NCI-H2107 treated with DMSO at 0.1 percent for 48 hours (cell line): ENCODE measurements around the gene ZSWIM4.
"Not testable (repeated sequence)": the region's sequence is repeated elsewhere in the genome, so short reads cannot be mapped to it uniquely, and the experiment has no call there.

ENCODE experiments used
- DNase-seq: peaks from one replicate; lab custom pipeline; 2025; ENCODE audit not compliant: unreplicated experiment; lab: John Stamatoyannopoulos, UW

Gene ZSWIM4

DNA sequence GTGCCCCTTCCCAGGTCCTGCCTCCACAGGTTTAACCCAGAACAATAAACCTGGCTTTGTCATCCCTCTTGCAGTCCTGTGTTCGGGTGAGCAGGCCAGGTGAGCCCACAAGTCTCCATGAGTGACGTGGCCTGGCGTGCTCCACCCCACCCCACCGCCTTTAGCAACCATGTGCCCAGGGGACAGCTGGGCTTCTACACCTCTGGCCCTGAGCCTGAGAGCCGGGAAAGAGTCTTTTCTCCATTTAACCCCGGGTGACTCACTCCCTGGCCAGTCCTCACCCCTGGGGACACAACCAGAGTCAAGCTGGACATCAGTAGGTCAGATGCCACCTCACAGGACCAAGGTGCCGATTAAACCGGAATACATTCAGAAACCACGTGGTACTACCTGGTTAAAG, 16.8 kb upstream of the ZSWIM4 start:
- no peak for DNase-seq

- DNase-seq: no peak
Observed at GRCh38 chr19:13778847-13779246, 16.4 kb upstream of the ZSWIM4 start.

GRCh38 chr19:13779794-13780193, 15.4 kb upstream of the ZSWIM4 start:
- DNase-seq: not testable (repeated sequence)

DNA sequence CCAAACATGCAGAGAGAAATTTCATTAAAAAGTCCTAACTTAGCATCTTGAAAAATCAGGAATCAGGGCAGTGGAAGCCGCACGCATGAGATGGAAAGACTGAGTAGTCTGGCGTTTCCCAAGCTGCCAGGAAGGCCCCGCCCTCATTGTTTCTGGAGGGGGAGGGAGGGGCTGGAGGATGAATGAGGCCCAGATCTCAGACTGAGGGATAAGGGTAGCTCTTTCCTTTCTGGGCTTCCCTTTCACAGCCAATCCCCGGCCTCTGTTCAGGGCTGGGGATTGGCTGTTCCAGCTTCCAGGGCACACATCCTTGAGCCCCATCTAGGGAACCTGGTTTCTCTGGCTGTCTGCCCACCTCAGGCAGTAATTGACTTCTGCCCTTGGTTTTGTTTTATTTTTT, 13.7 kb upstream of the ZSWIM4 start:
- DNase-seq: no peak

DNA sequence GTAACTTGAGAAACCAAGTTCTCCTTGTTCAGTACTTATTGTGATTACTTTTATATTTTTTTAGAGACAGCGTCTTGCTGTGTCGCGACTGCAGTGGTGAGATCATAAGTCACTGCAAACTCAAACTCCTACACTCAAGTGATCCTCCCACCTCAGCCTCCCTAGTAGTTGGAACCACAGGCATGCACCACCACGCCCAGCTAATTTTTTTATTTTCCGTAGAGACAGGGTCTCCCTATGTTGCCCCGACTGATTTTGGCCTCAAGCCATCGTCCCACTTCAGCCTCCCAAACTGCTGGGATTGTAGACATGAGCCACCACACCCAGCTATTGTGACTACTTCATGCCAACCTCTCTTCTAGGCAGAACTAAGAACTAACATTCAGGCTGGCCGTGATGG, 12.7 kb upstream of the ZSWIM4 start:
- DNase-seq: no peak

DNA sequence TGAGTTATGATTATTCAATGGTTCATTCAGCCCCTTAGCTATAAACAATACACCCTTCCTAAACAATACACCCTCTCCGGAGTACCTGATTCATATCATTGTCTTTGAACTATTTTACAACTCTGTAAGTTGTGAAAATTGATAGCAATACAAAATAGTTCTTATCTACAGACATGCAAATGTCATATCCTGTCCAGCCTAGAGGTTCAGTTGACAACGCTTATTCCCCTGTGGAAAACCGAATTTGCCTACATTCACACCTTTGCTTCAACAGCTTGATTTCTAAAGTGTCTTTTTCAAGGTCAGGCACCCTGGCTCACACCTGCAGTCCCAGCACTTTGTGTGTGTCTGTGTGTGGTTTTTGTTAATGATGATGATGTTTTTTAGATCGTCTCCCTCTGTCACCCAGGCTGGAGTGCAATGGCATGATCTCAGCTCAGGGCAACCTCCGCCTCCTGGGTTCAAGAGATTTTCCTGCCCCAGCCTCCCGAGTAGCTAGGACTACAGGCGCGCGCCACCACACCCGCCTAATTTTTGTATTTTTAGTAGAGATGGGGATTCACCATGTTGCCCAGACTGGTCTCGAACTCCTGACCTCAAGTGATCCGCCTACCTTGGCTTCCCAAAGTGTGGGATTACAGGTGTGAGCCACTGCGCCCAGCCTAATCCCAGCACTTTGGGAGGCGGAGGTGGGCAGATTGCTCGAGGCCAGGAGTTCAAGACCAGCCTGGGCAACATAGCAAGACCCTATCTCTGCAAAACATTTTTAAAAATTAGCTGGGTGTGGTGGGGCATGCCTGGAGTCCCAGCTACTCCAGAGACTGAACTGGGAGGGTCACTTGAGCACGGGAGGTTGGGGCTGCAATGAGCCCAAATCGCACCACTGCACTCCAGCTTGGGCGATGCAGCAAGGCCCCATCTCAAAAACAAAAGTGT, 11.4 kb upstream of the ZSWIM4 start:
- DNase-seq: no peak

DNA sequence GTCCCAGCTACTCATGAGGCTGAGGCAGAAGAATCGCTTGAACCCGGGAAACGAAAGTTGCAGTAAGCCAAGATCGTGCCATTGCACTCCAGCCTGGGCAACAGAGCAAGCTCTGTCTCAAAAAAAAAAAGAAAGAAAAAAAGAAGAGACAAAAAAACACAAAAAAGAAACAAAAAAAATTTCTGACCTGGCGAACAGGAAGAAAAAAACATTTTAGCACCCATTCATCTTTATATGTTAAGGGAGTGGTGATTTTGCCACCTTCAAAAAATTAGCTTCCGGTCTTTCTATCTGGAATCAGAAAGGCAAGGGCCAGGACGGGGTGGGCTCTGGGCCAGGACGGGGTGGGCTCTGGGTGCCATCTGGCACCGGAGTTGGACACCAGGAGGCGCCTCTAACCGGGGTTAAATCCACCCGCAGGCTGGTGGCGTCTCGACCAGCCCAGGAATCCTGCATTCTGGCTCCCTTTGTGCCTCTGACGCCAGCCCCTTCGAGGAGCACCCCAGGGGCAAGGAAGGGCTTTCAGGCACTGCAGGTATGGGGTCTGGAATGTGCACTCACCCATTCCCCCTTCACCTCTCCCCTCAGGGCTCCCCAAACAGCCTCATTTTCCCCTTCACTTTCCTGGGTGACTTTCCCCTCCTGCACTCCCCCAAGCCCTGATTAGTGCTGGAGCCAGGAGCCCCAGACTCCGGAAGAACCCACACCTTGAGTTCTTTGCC, 10.4 kb upstream of the ZSWIM4 start:
- no peak for DNase-seq

- DNase-seq: no peak
Observed at GRCh38 chr19:13788991-13789390, 6.3 kb upstream of the ZSWIM4 start.

DNA sequence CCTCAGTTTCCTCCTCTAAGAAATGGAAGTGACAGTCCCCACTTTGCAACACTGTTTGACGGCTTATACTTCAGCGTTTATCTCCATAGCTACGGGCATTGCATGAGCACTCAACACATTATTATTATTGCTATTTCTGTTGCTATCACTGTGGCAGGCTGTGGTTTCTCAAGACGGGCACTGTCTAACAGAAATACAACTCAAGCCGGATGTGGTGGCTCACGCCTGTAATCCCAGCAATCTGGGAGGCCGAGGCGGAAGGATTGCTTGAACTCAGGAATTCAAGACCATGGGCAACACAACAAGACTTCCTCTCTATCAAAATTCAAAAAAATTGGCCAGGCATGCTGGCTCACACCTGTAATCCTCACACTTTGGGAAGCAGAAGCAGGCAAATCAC, 4.9 kb upstream of the ZSWIM4 start:
- DNase-seq: no peak

- DNase-seq: not testable (repeated sequence)
Observed at GRCh38 chr19:13793317-13793716, 1.9 kb upstream of the ZSWIM4 start.

- DNase-seq: no peak
Observed at GRCh38 chr19:13794398-13794756, 866 bp upstream of the ZSWIM4 start.

- DNase-seq: no peak
Observed at GRCh38 chr19:13795595-13796300, 505 bp downstream of the ZSWIM4 start.

DNA sequence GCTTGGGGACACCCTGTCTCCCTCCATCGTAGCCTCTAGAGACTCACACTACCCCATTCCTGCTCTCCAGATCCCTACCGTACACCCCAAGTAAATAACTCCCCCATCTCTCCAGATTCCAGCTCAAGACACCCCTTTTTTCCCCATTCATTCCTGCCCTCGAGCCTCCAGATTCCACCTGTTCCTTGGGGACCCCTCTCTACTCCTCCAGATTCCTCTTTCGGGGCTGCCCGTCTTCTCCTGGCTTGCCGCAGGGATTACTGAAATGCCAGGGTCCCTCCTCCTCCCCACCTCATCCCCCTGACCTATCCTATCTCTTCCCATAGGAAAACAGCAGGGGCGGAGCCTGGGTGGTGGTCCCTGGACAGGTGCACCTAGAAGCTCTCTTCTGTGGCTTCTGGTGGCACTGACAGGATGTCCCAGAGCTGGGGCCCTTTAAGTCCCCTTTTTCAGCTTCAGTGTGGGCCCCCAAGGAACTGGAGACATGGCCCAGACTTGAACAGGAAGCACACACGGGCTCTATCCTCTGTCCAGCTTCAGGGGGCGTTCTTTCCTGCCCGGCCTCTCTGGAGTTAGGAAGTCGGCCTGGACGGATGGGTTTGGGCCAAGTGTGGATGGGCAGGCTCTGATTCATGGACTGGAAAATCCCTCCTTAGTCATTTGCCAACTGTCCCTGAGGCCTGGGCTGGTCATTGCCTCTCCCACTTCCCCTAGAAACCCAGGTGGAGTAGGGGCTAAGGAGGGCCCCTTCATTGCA, 1.2 kb downstream of the ZSWIM4 start:
- DNase-seq: no peak

GRCh38 chr19:13797058-13797440, 1.8 kb downstream of the ZSWIM4 start:
- no peak for DNase-seq

- no peak for DNase-seq
Observed at GRCh38 chr19:13797870-13798269, 2.6 kb downstream of the ZSWIM4 start.

DNA sequence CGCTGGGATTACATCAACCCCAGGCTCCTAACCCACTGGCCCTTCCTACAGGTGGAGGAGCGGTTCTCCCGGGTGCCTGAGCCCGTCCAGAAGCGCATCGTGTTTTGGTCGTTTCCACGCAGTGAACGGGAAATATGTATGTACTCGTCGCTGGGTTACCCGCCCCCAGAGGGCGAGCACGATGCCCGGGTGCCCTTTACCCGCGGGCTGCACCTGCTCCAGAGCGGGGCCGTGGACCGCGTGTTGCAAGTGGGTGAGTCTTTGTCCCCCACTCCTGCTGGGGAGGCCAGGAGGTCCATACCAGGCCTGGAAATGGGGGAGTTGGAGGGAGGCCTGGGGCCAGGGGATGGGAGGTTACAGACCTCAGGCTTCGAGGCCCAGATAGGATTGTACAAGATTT, 4.4 kb downstream of the ZSWIM4 start:
- no peak for DNase-seq

DNA sequence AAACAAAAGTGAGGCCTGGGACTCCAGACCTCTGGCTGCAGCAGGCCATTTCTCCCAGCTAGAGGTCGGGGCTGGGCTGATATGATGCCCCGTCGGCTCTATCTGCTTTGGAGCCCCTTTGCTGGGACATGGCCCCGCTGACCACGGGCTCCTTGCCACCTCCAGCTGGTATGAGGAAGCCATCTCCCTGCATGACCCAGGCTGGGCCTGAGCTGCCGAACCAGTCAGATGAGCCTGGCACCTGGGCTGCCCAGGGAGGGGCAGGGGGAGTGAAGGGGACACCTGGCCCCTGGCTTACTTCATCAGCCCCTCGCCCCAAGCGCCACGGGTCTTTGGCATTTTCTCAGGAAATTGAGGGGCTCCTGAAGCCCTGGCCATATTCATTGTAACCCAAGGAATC, 7.8 kb downstream of the ZSWIM4 start:
- no peak for DNase-seq

GRCh38 chr19:13804830-13805683, 9.8 kb downstream of the ZSWIM4 start:
- DNase-seq: no peak

- DNase-seq: no peak
Observed at GRCh38 chr19:13806728-13807127, 11.5 kb downstream of the ZSWIM4 start.

- no peak for DNase-seq
Observed at GRCh38 chr19:13807421-13808021, 12.3 kb downstream of the ZSWIM4 start.
